Panc1 (cell line): ENCODE results near the gene MYH2. TPM values are rescaled to one million over a fixed set of nuclear protein-coding genes. Genes with fewer than 3 reads are reported as not detected.

Experiments used
- ATAC-seq: fragments of 200-7000 bp; cut with Tn5 transposase; 2 replicates; pipeline ENCODE4 v1.9.1; 2020; ENCODE audit warnings: mild to moderate bottlenecking, moderate library complexity
- BruUV-seq: library from RNA; stranded (reverse); fragments of 400-500 nt; replicated peaks from 2 replicates; lab custom pipeline; 2021; lab: Mats Ljungman, UMichigan
- CTCF ChIA-PET: fragments of 300-600 bp; sonication (Branson Sonifier 250); formaldehyde crosslinking; loops from one replicate; lab custom pipeline; 2022; ENCODE audit warnings: antibody characterized with exemption; lab: Charles Lee
- POLR2A ChIA-PET: fragments of 300-600 bp; sonication (Branson Sonifier 250); formaldehyde crosslinking; loops from one replicate; lab custom pipeline; 2022; ENCODE audit warnings: antibody characterized with exemption; lab: Charles Lee
- DNase-seq: peaks from one replicate; pipeline ENCODE4 v3.0.0-alpha.2; 2010; ENCODE audit warnings: low read depth, low spot score
- H3K27ac ChIP-seq: 2 replicates; pipeline ENCODE4 v1.5.1; 2011; ENCODE audit warnings: mild to moderate bottlenecking, low read length, inconsistent platforms
- H3K27me3 ChIP-seq: fragments of 200-500 bp; sonication (Bioruptor generic); 2 replicates; pipeline ENCODE4 v1.6.0; 2014; ENCODE audit warnings: low read length, inconsistent platforms; ENCODE audit not compliant: control insufficient read depth, insufficient read depth
- H3K36me3 ChIP-seq: fragments of 200-500 bp; sonication (Bioruptor generic); 2 replicates; pipeline ENCODE4 v1.5.1; 2014; ENCODE audit warnings: inconsistent platforms, mild to moderate bottlenecking, low read length, moderate library complexity; ENCODE audit not compliant: control insufficient read depth, insufficient read depth
- H3K4me1 ChIP-seq: 2 replicates; pipeline ENCODE4 v1.5.1; 2011; ENCODE audit warnings: inconsistent platforms, mild to moderate bottlenecking, low read length, moderate library complexity; ENCODE audit not compliant: control insufficient read depth, insufficient read depth
- H3K4me3 ChIP-seq, 2 experiments: 2 replicates each; pipeline ENCODE4 v1.5.1; 2011 to 2012; ENCODE audit warnings: low read depth in 2 of 2, low read length in 2 of 2, mild to moderate bottlenecking in 2 of 2, inconsistent platforms in 1 of 2, moderate library complexity in 1 of 2
- H3K9me3 ChIP-seq: fragments of 200-500 bp; sonication (Bioruptor generic); 2 replicates; pipeline ENCODE4 v1.5.1; 2014; ENCODE audit warnings: low read depth, mild to moderate bottlenecking, inconsistent platforms, low read length, moderate library complexity; ENCODE audit not compliant: control insufficient read depth, insufficient read depth
- POLR2AphosphoS5 ChIP-seq: IDR thresholded peaks from 2 replicates; pipeline ENCODE4 v1.6.1; 2012; ENCODE audit warnings: mild to moderate bottlenecking, low read depth, low read length, moderate library complexity
- SIN3A ChIP-seq: IDR thresholded peaks from 2 replicates; pipeline ENCODE4 v1.6.1; 2012; ENCODE audit warnings: low read depth, mild to moderate bottlenecking, low read length, moderate library complexity, borderline replicate concordance; ENCODE audit not compliant: insufficient read depth
- TCF7L2 ChIP-seq: IDR thresholded peaks from 2 replicates; pipeline ENCODE4 v1.6.1; 2011; ENCODE audit warnings: mild to moderate bottlenecking, low read depth, low read length, inconsistent platforms
- in situ Hi-C: cut with HindIII; loops from 2 replicates; pipeline ENCODE4 v1.10.0; 2016; ENCODE audit warnings: low sequenced_read_pairs, low pct_unique_long_range_greater_than_20kb
- intact Hi-C: fragments of 100-400 bp; cut with micrococcal nuclease; formaldehyde crosslinking; loops from one replicate; pipeline ENCODE4 v1.10.0; 2022; ENCODE audit not compliant: unreplicated experiment
- total RNA-seq: library from RNA; stranded (reverse); gene quantifications from one replicate; pipeline ENCODE4 v1.2.1, GENCODE V29; 2021; ENCODE audit not compliant: unreplicated experiment
- TF ChIP-seq, protein P1 (sequence below): fragments of 450-650 bp; IDR thresholded peaks from 2 replicates; pipeline ENCODE4 v1.5.1; 2017; ENCODE audit warnings: mild to moderate bottlenecking
- TF ChIP-seq, protein P2 (sequence below), 2 experiments: IDR thresholded peaks; 2 replicates each; pipeline ENCODE4 v1.6.1; 2011 to 2012; ENCODE audit warnings: low read depth in 2 of 2, control low read depth in 1 of 2, low read length in 1 of 2, mild to moderate bottlenecking in 1 of 2, moderate library complexity in 1 of 2; ENCODE audit not compliant: insufficient read depth in 1 of 2

The MYH2 gene
- total RNA-seq, 1 experiment from 2014 or later: not detected

DNA sequence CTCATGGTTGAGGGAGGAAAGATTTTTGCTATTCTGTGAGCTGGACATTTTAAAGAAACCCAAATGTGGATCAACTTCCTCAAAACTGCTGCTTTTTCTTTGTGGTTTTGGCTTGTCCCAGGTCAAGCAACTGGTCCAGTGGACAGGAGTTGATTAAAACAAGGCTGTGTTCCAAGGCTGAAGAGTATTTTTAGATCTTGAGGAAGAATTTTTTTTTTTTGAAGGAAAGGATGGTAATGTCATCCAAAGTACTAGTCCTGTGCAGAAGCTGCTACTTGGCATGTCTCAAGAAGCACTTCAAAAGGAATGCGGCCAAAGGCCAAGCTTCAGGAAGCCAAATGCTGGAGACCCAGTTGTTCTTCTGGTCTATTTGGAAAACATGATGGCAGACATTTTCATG, 8.0 kb upstream of the MYH2 start:
- no peaks in the 10 kb centered on the region for H3K36me3 ChIP-seq
- DNase-seq (no peak), ATAC-seq (no peak)
- TF ChIP-seq, protein P1, sequence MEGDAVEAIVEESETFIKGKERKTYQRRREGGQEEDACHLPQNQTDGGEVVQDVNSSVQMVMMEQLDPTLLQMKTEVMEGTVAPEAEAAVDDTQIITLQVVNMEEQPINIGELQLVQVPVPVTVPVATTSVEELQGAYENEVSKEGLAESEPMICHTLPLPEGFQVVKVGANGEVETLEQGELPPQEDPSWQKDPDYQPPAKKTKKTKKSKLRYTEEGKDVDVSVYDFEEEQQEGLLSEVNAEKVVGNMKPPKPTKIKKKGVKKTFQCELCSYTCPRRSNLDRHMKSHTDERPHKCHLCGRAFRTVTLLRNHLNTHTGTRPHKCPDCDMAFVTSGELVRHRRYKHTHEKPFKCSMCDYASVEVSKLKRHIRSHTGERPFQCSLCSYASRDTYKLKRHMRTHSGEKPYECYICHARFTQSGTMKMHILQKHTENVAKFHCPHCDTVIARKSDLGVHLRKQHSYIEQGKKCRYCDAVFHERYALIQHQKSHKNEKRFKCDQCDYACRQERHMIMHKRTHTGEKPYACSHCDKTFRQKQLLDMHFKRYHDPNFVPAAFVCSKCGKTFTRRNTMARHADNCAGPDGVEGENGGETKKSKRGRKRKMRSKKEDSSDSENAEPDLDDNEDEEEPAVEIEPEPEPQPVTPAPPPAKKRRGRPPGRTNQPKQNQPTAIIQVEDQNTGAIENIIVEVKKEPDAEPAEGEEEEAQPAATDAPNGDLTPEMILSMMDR: no peak
- TF ChIP-seq, protein P2, sequence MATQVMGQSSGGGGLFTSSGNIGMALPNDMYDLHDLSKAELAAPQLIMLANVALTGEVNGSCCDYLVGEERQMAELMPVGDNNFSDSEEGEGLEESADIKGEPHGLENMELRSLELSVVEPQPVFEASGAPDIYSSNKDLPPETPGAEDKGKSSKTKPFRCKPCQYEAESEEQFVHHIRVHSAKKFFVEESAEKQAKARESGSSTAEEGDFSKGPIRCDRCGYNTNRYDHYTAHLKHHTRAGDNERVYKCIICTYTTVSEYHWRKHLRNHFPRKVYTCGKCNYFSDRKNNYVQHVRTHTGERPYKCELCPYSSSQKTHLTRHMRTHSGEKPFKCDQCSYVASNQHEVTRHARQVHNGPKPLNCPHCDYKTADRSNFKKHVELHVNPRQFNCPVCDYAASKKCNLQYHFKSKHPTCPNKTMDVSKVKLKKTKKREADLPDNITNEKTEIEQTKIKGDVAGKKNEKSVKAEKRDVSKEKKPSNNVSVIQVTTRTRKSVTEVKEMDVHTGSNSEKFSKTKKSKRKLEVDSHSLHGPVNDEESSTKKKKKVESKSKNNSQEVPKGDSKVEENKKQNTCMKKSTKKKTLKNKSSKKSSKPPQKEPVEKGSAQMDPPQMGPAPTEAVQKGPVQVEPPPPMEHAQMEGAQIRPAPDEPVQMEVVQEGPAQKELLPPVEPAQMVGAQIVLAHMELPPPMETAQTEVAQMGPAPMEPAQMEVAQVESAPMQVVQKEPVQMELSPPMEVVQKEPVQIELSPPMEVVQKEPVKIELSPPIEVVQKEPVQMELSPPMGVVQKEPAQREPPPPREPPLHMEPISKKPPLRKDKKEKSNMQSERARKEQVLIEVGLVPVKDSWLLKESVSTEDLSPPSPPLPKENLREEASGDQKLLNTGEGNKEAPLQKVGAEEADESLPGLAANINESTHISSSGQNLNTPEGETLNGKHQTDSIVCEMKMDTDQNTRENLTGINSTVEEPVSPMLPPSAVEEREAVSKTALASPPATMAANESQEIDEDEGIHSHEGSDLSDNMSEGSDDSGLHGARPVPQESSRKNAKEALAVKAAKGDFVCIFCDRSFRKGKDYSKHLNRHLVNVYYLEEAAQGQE (IDR thresholded peaks at IDR 0.05; ENCODE audit: insufficient read depth in 1 of 2, low read depth in 2 of 2, low read length in 1 of 2): no peak
- no peak for TF ChIP-seq TCF7L2
- TF ChIP-seq POLR2AphosphoS5: no peak
- TF ChIP-seq SIN3A: no peak
- H3K4me1 ChIP-seq: no peaks in the 10 kb centered on the region
- no peak overlapping the region for H3K27ac ChIP-seq
- BruUV-seq: no TSS peak
- in situ Hi-C loops: no loop called here
- no peaks in the 10 kb centered on the region for H3K9me3 ChIP-seq
- CTCF ChIA-PET: no interaction called here
- no peak overlapping the region for H3K4me3 ChIP-seq
- POLR2A ChIA-PET: no interaction called here
- no peaks in the 10 kb centered on the region for H3K27me3 ChIP-seq
- intact Hi-C loops: no loop called here

DNA sequence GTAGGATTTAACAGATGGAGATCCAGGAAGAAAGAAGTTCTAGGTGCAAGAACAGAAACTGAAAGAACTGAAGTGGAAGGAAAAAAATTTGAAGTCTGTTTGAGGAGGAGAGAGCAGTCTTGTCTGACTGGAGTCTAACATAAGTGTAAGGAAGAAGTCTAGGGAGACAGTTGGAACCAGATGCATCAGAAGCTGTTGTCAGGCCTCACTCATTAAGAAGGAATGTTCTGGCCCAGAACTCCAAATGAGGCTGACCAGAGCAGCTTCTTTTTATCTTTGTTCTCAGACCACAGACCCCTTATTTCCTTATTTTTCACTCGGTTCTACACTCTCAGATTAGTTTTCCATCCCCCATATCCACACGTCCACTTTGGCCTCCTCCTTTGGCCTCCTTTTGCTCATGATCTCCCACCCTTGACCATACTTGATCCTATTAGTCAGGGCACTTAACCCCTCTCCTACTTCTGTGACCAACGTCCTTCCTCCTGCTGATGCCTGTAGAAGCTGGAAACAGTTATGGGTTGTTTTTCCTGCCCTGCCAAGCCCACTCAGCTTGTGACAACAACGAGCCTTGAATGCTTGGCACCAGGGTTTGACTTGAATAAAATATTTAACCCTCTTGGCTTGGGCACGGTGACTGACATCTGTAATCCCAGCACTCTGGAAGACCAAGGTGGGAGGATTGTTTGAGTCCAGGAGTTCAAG, 7.0 kb upstream of the MYH2 start:
- no peaks in the 10 kb centered on the region for H3K27me3 ChIP-seq
- no peak overlapping the region for H3K27ac ChIP-seq
- TF ChIP-seq, protein P2 (IDR thresholded peaks at IDR 0.05; ENCODE audit: insufficient read depth in 1 of 2, low read depth in 2 of 2, low read length in 1 of 2): no peak
- no peak for TF ChIP-seq TCF7L2
- no peak for TF ChIP-seq SIN3A
- TF ChIP-seq, protein P1: no peak
- TF ChIP-seq POLR2AphosphoS5: no peak
- POLR2A ChIA-PET: no interaction called here
- no peaks in the 10 kb centered on the region for H3K9me3 ChIP-seq
- CTCF ChIA-PET: no interaction called here
- no peaks in the 10 kb centered on the region for H3K36me3 ChIP-seq
- no peak for DNase-seq
- BruUV-seq: no TSS peak
- in situ Hi-C loops: no loop called here
- H3K4me1 ChIP-seq: no peaks in the 10 kb centered on the region
- ATAC-seq: no peak
- H3K4me3 ChIP-seq: no peak overlapping the region
- intact Hi-C loops: no loop called here
